ENCODE results near the gene UBFD1. TPM values are rescaled to one million over a fixed set of nuclear protein-coding genes. Genes with fewer than 3 reads are reported as not detected.
"Not testable (repeated sequence)": the region's sequence is repeated elsewhere in the genome, so short reads cannot be mapped to it uniquely, and the experiment has no call there.

Gene UBFD1
- total and polyA plus RNA-seq, 11 donors, result 17.9 to 116 (median 49.9) TPM

DNA sequence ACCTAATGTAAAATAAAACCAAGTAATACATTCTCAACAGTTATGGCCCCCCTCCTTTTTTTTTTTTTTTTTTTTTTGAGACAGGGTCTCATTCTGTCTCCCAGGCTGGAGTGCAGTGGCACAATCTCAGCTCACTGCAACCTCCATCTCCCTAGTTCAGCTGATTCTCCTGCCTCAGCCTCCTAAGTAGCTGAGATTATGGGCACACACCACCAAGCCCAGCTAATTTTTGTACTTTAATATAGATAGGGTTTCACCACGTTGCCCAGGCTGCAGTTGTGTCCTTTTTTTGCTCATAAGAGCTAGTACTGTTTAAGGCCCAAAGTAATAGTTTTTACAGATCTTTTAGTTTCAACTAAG lies 18.6 kb upstream of the UBFD1 start:
- WGBS, 4 donors, result 92 to 96% (median 94%) methylated on average over 1 of the region's 1 CpG
- H3K27ac ChIP-seq, result peak overlapping the region in 1 of 12 donors; percentile 27

DNA sequence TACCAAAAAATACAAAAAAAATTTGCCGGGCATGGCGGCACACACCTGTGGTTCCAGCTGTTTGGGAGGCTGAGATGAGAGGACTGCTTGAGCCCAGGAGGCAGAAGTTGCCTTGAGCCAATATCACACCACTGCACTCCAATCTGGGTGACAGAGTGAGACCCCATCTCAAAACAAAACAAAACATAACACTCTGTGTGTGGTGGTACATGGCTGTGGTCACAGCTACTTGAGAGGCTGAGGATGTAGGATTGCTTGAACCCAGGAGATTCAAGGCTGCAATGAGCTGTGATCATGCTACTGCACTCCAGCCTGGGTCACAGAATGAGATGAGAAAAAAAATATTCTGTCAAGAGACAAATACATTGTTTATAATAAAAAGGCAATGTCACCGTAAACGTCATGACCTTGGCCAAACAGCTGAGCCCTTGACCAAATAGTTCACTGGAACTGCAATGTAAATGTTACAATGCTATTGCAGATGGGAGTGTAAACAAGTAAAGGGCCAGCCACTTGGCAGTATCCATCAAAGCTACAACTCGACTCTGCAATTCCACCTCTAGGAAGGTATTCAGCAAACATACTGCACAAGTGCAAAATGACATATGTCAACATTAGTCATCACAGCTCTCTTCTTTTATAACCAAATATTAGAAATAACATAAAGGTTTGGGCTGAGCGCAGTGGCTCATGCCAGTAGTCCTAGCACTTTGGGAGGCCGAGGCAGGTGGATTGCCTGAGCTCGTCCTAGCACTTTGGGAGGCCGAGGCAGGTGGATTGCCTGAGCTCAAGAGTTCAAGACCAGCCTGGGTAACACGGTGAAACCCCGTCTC lies 17.3 kb upstream of the UBFD1 start:
- H3K27me3 ChIP-seq, result no peaks in the 10 kb centered on the region
- no peaks in the 10 kb centered on the region for H3K4me1 ChIP-seq
- no peak for DNase-seq
- H3K4me3 ChIP-seq, result no peak overlapping the region
- 93 to 96% (median 95%) methylated on average over 11 of the region's 11 CpGs for WGBS, 4 donors
- no peak overlapping the region for H3K27ac ChIP-seq
- TF ChIP-seq, protein P1, sequence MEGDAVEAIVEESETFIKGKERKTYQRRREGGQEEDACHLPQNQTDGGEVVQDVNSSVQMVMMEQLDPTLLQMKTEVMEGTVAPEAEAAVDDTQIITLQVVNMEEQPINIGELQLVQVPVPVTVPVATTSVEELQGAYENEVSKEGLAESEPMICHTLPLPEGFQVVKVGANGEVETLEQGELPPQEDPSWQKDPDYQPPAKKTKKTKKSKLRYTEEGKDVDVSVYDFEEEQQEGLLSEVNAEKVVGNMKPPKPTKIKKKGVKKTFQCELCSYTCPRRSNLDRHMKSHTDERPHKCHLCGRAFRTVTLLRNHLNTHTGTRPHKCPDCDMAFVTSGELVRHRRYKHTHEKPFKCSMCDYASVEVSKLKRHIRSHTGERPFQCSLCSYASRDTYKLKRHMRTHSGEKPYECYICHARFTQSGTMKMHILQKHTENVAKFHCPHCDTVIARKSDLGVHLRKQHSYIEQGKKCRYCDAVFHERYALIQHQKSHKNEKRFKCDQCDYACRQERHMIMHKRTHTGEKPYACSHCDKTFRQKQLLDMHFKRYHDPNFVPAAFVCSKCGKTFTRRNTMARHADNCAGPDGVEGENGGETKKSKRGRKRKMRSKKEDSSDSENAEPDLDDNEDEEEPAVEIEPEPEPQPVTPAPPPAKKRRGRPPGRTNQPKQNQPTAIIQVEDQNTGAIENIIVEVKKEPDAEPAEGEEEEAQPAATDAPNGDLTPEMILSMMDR (IDR thresholded peaks at IDR 0.05), result no peak
- TF ChIP-seq POLR2A (IDR thresholded peaks at IDR 0.05), result no peak
- intact Hi-C loops (cut with DNase I), result no loop called here
- peaks cover 0 to 91% (median 75%) of the 10 kb centered on the region in 9 donors for H3K36me3 ChIP-seq
- no peak for ATAC-seq
- H3K9me3 ChIP-seq, result no peaks in the 10 kb centered on the region

More for the DNA sequence above, 18.6 kb upstream of the UBFD1 start:
- Histone ChIP-seq H3K4me1 (no peaks in the 10 kb centered on the region), H3K9me3 (no peaks in the 10 kb centered on the region), H3K4me3 (no peak overlapping the region), H3K36me3 (peaks cover 0 to 91% (median 75%) of the 10 kb centered on the region in 9 donors), H3K27me3 (no peaks in the 10 kb centered on the region)
- ATAC-seq (no peak), DNase-seq (no peak)
- intact Hi-C loops (cut with DNase I), result no loop called here
- TF ChIP-seq, protein P1 (IDR thresholded peaks at IDR 0.05), result no peak
- TF ChIP-seq POLR2A (IDR thresholded peaks at IDR 0.05), result no peak

- H3K4me1 ChIP-seq; ATAC-seq; H3K27me3 ChIP-seq; H3K27ac ChIP-seq; H3K9me3 ChIP-seq; DNase-seq; intact Hi-C loops (cut with DNase I); H3K4me3 ChIP-seq: not testable (repeated sequence)
- H3K36me3 ChIP-seq, result peaks cover 0 to 93% (median 75%) of the 10 kb centered on the region in 9 donors
- WGBS, 4 donors, result 95 to 99% (median 98%) methylated on average over 3 of the region's 3 CpGs
Measured at GRCh38 chr16:23540817-23541178, 16.7 kb upstream of the UBFD1 start.

DNA sequence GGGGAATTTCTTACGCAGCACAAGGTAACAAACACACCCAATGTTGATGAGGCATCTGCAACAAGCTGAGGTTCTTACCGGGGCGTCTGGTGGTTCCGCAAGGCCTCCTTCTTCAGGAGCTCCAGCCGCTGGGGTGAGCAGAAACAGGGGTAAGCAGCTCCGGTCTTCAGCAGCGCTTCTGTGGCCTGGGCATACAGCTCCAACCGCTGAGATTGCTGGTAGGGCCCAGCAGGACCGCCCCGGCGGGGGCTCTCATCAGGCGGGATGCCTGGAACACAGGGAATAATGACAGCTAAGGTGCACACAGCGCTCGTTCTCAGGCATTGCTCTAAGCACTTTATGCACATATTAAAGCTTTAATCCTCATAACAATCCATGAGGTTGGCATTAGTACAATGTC lies 13.1 kb upstream of the UBFD1 start:
- DNase-seq (no peak), ATAC-seq (no peak)
- TF ChIP-seq, protein P1 (IDR thresholded peaks at IDR 0.05), result no peak
- TF ChIP-seq POLR2A (IDR thresholded peaks at IDR 0.05), result no peak
- Histone ChIP-seq H3K36me3 (peaks cover 0 to 98% (median 84%) of the 10 kb centered on the region in 9 donors), H3K9me3 (no peaks in the 10 kb centered on the region), H3K4me1 (no peaks in the 10 kb centered on the region), H3K27me3 (no peaks in the 10 kb centered on the region), H3K27ac (no peak overlapping the region), H3K4me3 (no peak overlapping the region)
- WGBS, 4 donors, result 96 to 99% (median 97%) methylated on average over 8 to 14 of the region's 14 CpGs
- intact Hi-C loops (cut with DNase I), result no loop called here
